Upper lobe of left lung (tissue), 4 donors: ENCODE results near the gene CXCL1.

Source experiments
- CTCF ChIP-seq, 6 experiments: fragments of 450-650 bp in 4 of 6; fragments of 200-600 bp in 2 of 6; sonication (generic) in 2 of 6; IDR thresholded peaks; one replicate each; pipeline ENCODE4 v1.5.1; 2016 to 2019; ENCODE audit warnings: antibody characterized with exemption in 6 of 6
- EP300 ChIP-seq, 4 donors: sonication (generic); formaldehyde crosslinking; IDR thresholded peaks; one replicate each; pipeline ENCODE4 v1.5.1; 2017; ENCODE audit warnings: antibody characterized with exemption in 4 of 4, control low read depth in 2 of 4
- POLR2A ChIP-seq, 4 donors: fragments of 450-650 bp; IDR thresholded peaks; one replicate each; pipeline ENCODE4 v1.5.1; 2016 to 2017; ENCODE audit warnings: antibody characterized with exemption in 4 of 4, mild to moderate bottlenecking in 2 of 4
- POLR2AphosphoS5 ChIP-seq, 2 donors: sonication (generic); formaldehyde crosslinking; IDR thresholded peaks; one replicate each; pipeline ENCODE4 v1.5.1; 2017; ENCODE audit warnings: antibody characterized with exemption in 2 of 2

GRCh38 chr4:73885574-73886267 is 16.5 kb downstream of the CXCL1 start:
- no peak for TF ChIP-seq POLR2A (IDR thresholded peaks at IDR 0.05)
- no peak for TF ChIP-seq POLR2AphosphoS5 (IDR thresholded peaks at IDR 0.05)
- no peak for TF ChIP-seq CTCF (IDR thresholded peaks at IDR 0.05)
- no peak for TF ChIP-seq EP300 (IDR thresholded peaks at IDR 0.05)
